Upper lobe of right lung (tissue), 1 donor: Measurements from ENCODE around the gene SUSD3. TPM values are rescaled to one million over a fixed set of nuclear protein-coding genes. Genes with fewer than 3 reads are reported as not detected.

Experiments used
- ATAC-seq: fragments of 200-7000 bp; cut with Tn5 transposase; one replicate; pipeline ENCODE4 v1.9.1; 2020; ENCODE audit warnings: mild to moderate bottlenecking, moderate library complexity
- DNase-seq: peaks from one replicate; pipeline ENCODE4 v3.0.0-alpha.2; 2020
- H3K27ac ChIP-seq: fragments of 200-600 bp; one replicate; pipeline ENCODE4 v1.8.0; 2022
- H3K27me3 ChIP-seq: fragments of 200-600 bp; one replicate; pipeline ENCODE4 v1.8.0; 2022; ENCODE audit warnings: mild to moderate bottlenecking
- H3K36me3 ChIP-seq: fragments of 200-600 bp; one replicate; pipeline ENCODE4 v1.8.0; 2022
- H3K4me1 ChIP-seq: fragments of 200-600 bp; one replicate; pipeline ENCODE4 v1.8.0; 2022
- H3K4me3 ChIP-seq: fragments of 200-600 bp; one replicate; pipeline ENCODE4 v1.8.0; 2022; ENCODE audit warnings: mild to moderate bottlenecking
- H3K9me3 ChIP-seq: fragments of 200-600 bp; one replicate; pipeline ENCODE4 v1.8.0; 2022
- intact Hi-C: fragments of 100-400 bp; cut with DNase I; formaldehyde crosslinking; loops from one replicate; pipeline ENCODE4 v1.11.0; 2022
- total RNA-seq: library from RNA; stranded (reverse); fragmentation: NEBNext Ultra II Directional; extraction: Animal tissue kit (Norgen Biotek cat#: 25700); gene quantifications from one replicate; pipeline ENCODE4 v1.2.1, GENCODE V29; 2021
- TF ChIP-seq, protein P1 (sequence below): fragments of 200-600 bp; IDR thresholded peaks from one replicate; pipeline ENCODE4 v1.8.0; 2022; ENCODE audit warnings: antibody characterized with exemption
- donor health status: DM: no; HTN: yes; CAD: no; lungs with severe emphysema.

Gene SUSD3
- total RNA-seq, 1 donor from 2014 or later: 4.8 TPM

GRCh38 chr9:93125331-93125894, 66.9 kb downstream of the SUSD3 start:
- Histone ChIP-seq H3K27me3 (no peaks in the 10 kb centered on the region), H3K27ac (no peak overlapping the region), H3K4me3 (no peak overlapping the region), H3K36me3 (peaks cover 28% of the 10 kb centered on the region), H3K9me3 (no peaks in the 10 kb centered on the region), H3K4me1 (peaks cover 43% of the 10 kb centered on the region)
- intact Hi-C loops: no loop called here
- DNase-seq (peak; percentile 31), ATAC-seq (no peak)
- TF ChIP-seq, protein P1, sequence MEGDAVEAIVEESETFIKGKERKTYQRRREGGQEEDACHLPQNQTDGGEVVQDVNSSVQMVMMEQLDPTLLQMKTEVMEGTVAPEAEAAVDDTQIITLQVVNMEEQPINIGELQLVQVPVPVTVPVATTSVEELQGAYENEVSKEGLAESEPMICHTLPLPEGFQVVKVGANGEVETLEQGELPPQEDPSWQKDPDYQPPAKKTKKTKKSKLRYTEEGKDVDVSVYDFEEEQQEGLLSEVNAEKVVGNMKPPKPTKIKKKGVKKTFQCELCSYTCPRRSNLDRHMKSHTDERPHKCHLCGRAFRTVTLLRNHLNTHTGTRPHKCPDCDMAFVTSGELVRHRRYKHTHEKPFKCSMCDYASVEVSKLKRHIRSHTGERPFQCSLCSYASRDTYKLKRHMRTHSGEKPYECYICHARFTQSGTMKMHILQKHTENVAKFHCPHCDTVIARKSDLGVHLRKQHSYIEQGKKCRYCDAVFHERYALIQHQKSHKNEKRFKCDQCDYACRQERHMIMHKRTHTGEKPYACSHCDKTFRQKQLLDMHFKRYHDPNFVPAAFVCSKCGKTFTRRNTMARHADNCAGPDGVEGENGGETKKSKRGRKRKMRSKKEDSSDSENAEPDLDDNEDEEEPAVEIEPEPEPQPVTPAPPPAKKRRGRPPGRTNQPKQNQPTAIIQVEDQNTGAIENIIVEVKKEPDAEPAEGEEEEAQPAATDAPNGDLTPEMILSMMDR: no peak

DNA sequence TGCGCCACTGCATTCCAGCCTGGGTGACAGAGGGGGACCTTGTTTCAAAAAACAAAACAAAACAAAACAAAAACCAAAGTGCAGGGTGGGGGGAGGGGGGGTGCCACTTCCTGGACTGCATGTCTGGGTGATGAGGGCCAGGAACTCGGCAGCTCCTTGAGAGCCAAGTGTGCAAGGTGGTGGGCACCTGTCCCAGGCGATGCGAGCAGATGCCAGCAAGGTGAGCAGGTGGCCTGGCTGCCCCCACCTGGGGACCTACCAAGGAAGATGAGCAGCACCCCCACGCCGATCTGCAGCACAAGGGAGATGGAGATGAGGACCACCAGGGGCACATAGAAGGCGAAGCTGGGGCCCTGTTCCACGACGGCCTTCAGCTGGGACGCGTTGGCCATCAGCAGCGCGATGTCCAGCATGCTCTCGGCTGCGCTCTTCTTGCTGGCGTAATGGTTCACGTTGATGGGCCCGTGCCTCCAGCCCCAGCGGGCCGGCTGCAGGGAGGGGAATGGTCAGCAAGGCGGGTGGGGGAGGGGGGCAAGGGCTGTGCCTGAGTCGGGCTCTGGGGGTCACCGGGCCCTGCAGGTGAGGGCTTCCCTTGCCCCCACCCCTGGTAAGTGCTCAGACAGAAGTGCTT, 67.8 kb downstream of the SUSD3 start:
- no peak for ATAC-seq
- Histone ChIP-seq H3K36me3 (peaks cover 28% of the 10 kb centered on the region), H3K9me3 (no peaks in the 10 kb centered on the region), H3K27me3 (no peaks in the 10 kb centered on the region), H3K4me1 (peaks cover 49% of the 10 kb centered on the region), H3K4me3 (no peak overlapping the region), H3K27ac (peak overlapping the region; percentile 60)
- TF ChIP-seq, protein P1: no peak
- DNase-seq: peak; percentile 61
- intact Hi-C loops: no loop called here

DNA sequence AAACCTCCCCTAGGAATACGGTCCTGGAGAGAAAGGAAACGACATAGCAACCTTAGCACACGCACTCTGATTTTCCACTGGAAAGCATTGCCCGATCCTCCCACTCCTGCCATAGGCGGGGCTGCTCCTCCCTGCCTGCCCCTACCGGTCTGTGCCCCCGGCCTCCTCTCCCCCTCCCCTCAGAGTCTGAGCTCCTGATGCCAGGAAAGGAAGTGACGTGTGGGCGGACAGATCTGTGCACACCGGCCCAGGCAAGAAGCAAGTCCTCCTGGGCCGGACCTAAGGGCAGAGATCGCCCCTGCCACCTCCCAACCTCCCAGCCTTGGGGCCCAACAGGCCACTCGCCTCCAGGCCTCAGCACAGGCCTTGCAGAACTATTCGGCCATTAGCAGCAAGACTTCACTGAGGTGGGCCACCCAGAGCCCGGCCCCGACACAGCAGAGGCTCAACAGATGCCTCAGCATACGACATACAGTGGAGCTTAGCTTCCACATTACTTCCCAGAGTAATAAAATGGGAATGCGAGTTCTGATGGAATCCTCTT, 68.4 kb downstream of the SUSD3 start:
- ATAC-seq (peak; percentile 52), DNase-seq (peak; percentile 72)
- H3K27ac ChIP-seq: peak overlapping the region; percentile 60
- no peaks in the 10 kb centered on the region for H3K9me3 ChIP-seq
- peaks cover 55% of the 10 kb centered on the region for H3K4me1 ChIP-seq
- TF ChIP-seq, protein P1: no peak
- intact Hi-C loops: no loop called here
- peaks cover 28% of the 10 kb centered on the region for H3K36me3 ChIP-seq
- no peaks in the 10 kb centered on the region for H3K27me3 ChIP-seq
- H3K4me3 ChIP-seq: no peak overlapping the region

GRCh38 chr9:93127395-93127911, 69.0 kb downstream of the SUSD3 start:
- TF ChIP-seq, protein P1: no peak
- Histone ChIP-seq H3K4me3 (no peak overlapping the region), H3K27ac (peak overlapping the region; percentile 60), H3K27me3 (no peaks in the 10 kb centered on the region), H3K4me1 (peaks cover 61% of the 10 kb centered on the region), H3K36me3 (peaks cover 28% of the 10 kb centered on the region), H3K9me3 (no peaks in the 10 kb centered on the region)
- peak; percentile 65 for ATAC-seq
- intact Hi-C loops: no loop called here
- peak; percentile 83 for DNase-seq

DNA sequence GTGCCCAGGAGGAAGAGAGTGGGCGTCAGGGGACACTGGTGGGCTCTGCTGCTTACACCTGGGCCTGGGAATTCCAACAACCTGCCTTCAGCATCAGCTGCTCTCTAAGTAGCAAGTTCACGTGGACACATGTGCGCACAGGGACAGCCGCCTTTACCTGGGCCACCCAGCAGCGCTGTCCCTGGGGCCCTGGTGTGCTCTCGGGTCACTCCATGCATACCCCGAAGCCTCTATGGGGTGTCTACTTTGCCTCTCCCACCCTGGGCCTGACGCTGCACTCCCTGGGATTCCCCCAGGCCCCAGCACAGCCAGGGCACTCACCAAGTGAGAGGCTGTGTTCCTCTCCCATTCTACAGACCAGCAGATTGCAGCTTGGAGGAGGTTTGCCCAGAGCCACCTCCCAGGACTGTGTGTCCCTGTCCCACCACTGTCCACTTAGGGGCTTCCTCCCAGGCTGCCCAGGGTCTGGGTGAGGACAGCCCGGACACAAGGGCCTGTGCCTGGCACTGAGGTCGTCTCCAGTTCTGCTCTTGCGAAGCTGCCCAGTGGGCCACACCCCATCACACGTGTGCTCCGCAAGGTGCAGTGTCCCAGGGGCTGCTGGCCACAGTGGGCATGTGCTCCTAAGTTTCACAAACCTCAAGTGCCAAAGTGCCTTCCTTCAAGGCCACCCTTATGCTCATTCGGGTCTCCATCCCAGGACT, 69.7 kb downstream of the SUSD3 start:
- peaks cover 68% of the 10 kb centered on the region for H3K4me1 ChIP-seq
- H3K27me3 ChIP-seq: no peaks in the 10 kb centered on the region
- H3K4me3 ChIP-seq: no peak overlapping the region
- intact Hi-C loops: no loop called here
- H3K27ac ChIP-seq: peak overlapping the region; percentile 60
- no peak for ATAC-seq
- DNase-seq: peak; percentile 35
- H3K36me3 ChIP-seq: peaks cover 23% of the 10 kb centered on the region
- no peaks in the 10 kb centered on the region for H3K9me3 ChIP-seq
- TF ChIP-seq, protein P1: no peak
